ENCODE results near the gene PTOV1.

GRCh38 chr19:49888510-49888824, 37.5 kb downstream of the PTOV1 start:
- TF ChIP-seq EZH2 (IDR thresholded peaks at IDR 0.05; ENCODE audit: borderline replicate concordance, insufficient read depth, low read depth, low read length, poor library complexity, severe bottlenecking): no peak
- TF ChIP-seq, protein P1, sequence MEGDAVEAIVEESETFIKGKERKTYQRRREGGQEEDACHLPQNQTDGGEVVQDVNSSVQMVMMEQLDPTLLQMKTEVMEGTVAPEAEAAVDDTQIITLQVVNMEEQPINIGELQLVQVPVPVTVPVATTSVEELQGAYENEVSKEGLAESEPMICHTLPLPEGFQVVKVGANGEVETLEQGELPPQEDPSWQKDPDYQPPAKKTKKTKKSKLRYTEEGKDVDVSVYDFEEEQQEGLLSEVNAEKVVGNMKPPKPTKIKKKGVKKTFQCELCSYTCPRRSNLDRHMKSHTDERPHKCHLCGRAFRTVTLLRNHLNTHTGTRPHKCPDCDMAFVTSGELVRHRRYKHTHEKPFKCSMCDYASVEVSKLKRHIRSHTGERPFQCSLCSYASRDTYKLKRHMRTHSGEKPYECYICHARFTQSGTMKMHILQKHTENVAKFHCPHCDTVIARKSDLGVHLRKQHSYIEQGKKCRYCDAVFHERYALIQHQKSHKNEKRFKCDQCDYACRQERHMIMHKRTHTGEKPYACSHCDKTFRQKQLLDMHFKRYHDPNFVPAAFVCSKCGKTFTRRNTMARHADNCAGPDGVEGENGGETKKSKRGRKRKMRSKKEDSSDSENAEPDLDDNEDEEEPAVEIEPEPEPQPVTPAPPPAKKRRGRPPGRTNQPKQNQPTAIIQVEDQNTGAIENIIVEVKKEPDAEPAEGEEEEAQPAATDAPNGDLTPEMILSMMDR (IDR thresholded peaks at IDR 0.05): no peak
